Measurements from ENCODE around the gene ABHD1.
"Not testable (repeated sequence)": the region's sequence is repeated elsewhere in the genome, so short reads cannot be mapped to it uniquely, and the experiment has no call there.

ABHD1 gene

DNA sequence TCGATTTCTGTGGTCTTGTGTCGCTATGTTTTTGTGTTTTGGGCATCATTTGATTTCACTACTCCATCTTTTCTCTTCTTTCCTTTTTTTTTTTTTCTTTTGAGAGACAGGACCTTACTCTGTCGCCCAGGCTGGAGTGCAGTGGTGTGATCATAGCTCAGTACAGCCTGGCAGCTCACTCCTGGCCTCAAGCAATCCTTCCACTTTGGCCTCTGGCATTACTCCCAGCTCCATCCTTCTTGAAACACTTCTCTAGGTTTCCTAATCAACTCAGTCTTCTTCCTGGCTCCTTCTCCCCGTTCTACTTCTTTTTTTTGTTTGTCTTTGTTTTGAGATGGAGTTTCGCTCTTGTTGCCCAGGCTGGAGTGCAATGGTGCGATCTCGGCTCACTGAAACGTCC lies 51.7 kb downstream of the ABHD1 start:
- no peak for DNase-seq

DNA sequence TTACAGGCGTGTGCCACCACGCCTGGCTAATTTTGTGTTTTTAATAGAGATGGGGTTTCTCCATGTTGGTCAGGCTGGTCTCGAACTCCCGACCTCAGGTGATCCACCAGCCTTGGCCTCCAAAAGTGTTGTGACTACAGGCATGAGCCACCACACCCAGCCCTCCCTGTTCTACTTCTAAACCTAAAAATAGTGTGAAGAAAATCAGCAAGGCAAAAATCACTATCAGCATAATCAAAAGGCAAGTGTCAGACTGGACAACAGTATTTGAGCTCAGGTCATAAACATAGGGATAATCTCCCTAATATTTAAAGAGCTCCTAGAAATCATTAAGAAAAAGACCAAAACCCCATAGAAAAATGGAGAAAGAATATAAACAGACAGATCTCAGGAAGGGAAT lies 52.2 kb downstream of the ABHD1 start:
- not testable (repeated sequence) for DNase-seq

DNA sequence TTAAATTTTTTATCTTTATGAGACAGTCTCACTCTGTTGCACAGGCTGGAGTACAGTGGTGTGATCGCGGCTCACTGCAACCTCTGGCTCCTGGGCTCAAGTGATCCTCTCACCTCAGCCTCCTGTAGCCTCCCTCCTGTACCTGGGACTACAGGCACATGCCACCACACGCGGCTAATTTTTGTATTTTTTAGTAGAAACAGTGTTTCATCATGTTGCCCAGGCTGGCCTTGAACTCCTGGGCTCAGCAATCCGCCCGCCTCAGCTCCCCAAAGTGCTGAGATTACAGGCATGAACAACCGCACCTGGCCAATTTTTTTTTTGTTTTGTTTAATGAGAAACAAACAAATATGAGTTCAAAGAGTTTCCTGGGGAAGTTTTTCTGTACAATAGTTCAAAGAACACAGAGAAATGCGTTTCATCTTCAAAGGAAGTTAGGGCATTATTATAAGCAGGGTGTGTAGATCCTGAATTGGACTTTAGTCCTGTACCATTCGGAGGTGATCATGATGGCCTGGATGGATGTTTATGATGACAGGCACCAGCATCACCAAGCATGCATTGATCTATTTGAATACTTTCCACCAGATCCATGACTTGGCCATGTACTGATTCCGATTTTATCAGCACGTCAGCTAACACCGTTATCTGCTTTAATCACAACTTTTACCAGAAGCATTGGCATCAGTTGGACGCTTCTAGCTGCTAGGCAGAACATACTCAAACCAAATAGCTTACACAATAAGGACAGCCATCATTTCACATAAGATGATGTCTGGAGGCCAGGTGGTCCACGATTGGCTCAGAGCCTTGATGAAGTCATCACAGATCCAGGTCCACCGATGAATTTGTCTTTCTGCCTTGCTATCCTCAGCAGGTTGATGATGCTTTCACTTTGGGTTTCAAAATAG lies 54.1 kb downstream of the ABHD1 start:
- DNase-seq = no peak

DNA sequence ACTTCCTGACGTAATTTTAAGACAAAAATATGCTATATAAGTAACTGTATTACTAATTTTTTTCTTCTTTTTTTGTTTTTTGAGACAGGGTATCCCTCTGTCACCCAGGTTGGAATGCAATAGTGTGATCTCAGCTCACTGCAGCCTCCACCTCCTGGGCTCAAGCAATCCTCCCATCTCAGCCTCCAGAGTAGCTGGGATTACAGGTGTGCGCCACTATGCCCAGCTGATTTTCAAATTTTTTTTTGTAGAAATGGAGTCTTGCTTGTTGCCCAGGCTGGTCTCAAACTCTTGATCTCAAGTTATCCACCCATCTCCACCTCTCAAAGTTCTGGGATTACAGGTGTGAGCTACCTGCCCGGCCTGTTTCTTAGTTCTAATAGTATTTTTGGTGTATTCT lies 54.9 kb downstream of the ABHD1 start:
- DNase-seq = no peak

DNA sequence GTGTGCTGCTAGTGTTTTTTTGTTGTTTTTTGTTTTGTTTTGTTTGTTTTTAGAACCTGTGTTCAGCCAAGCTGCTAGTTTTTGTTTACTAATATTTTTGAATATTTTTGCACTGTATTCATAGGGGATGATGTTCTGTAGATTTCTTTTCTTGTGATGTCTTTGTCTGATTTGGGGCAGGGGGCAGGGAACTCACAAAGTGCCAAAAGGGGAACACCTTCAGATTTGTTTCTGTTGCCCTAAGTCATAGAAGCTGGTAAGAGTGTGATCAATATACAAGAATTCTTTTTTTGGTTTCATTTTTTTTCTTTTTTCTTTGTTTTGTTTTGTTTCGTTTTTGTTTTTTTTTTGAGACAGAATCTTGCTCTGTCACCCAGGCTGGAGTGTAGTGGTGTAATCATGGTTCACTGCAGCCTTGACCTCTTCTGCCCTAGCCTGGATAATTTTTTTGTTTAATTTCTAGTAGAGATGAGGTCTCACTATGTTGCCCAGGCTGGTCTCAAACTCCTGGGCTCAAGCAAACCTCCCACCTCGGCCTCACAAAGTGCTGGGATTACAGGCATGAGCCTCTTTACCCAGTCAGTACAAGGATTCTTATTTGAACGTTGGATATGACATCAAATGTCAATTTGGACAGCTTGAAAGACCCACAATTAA lies 55.9 kb downstream of the ABHD1 start:
- DNase-seq = no peak

Data from Kasumi-1 (cell line).